Measurements from ENCODE around the gene COBL.

Gene COBL

DNA sequence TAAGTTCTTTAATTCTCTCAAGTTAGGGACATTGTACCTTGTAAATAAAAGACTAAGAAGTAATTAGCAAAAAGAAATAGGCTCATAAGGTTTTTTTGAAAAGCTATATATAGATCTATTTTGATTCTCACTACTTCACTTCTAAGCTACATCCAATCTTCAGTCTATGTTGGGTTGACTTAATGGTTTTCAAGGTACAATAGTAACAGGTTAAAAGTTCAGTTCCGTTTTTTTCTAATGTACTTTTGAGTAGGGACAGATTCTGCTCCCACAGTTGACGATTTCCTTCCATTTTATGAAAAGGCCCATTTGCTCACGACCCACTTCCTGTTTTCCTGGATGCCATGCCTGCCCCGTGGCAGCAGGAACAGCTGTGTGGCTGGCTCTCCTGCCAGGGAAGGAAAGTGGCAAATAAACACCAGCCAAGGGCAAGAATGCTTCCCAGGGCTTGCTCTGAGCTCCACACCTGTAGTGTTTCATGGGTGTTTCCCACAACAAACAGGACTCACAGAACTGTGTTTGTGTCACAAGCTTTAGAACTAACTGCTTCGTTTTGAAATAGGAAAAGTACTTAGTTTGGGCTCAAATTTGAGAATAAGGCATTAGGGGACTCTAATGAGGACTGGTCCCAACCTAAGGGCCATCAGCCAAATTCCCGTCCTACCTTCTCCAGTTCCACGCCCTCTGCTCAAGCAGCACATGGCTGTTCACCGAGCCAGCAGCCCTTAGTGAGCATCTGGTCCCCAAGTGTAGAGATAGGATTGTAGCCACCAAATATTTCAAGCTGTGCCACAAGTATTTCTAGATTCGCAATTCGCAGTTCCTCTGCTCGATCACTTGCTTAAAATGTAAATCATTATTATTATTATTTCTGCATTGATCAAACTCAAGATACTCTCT, 240.7 kb downstream of the COBL start:
- no peak for DNase-seq (ENCODE audit: low read depth)

GRCh38 chr7:51073171-51073570, 243.4 kb downstream of the COBL start:
- no peak for DNase-seq (ENCODE audit: low read depth)

DNA sequence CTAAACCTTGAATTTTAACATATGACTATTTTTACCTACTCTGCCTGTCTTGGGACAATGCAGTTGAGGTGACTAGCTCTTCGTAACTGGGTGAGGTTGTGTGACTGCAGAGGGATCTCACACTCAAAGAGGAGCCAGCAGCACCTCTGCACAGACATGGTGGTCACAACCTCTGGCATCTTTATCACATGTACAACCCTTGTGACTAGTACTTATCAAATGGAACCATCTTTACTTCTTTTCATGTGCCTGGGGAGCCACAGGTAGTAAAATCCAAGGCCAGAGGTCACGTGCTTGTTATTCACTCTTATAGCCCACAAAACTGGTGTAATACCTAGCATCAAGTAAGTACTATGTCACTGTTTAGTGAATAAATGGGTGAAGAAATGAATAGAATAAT, 244.3 kb downstream of the COBL start:
- DNase-seq (ENCODE audit: low read depth): no peak

- DNase-seq (ENCODE audit: low read depth): no peak
Measured at GRCh38 chr7:51071427-51071826, 245.2 kb downstream of the COBL start.

DNA sequence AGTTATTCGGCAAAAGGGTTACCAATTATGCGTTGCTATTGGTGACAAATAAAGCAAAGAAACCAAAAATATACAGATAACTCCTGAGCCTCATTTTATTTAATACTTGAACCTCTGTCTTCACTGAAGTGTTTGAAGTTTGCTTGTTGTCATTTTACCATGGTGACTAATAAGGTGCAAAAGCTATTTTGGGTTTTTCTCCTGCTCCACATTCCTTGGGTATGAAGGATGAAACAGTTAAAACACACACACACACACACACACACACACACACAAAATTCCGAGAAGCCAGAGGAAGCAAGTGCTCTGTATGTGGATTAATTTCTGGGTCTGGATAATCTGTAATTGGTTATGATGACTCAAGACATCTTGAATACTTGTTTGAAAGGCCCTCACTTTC, 246.5 kb downstream of the COBL start:
- no peak for DNase-seq (ENCODE audit: low read depth)

DNA sequence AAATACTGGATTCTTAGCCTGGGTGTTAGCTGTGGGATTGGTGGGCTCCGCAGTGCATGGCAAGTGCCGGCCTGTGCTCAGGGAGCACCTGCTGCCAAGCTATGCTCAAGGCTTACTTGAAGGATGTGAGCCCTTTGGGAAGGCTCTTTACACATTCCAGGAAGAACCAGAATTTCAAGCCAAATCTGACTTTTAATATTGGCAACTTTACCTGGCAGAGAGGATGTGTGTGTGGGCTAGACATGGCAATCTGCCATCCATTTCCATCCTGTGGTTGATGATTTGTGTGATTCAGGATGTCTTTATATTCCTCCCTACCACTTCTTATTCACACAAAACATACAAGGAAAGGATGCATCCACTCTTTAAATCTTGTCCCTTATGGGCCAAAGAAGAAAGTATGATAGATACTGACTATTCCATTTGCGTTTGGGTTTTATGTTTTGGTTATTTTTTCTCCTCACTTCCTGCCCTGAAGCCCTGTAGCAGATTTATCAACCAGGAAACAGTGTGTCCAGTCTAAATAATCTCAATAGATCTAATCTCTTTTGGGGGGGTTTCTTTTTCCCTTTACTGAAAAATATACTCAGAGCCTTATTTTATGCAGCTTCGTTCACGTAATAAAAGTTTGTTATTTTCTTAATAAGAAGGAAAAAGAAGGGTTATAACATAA, 247.1 kb downstream of the COBL start:
- no peak for DNase-seq (ENCODE audit: low read depth)

- no peak for DNase-seq (ENCODE audit: low read depth)
Measured at GRCh38 chr7:51068401-51068800, 248.2 kb downstream of the COBL start.

- peak; percentile 73 for DNase-seq (ENCODE audit: low read depth)
Measured at GRCh38 chr7:51067757-51068156, 248.9 kb downstream of the COBL start.

- DNase-seq (ENCODE audit: low read depth): no peak
Measured at GRCh38 chr7:51067258-51067657, 249.4 kb downstream of the COBL start.

GRCh38 chr7:51066405-51066882, 250.2 kb downstream of the COBL start:
- no peak for DNase-seq (ENCODE audit: low read depth)

- no peak for DNase-seq (ENCODE audit: low read depth)
Measured at GRCh38 chr7:51065766-51066165, 250.8 kb downstream of the COBL start.

DNA sequence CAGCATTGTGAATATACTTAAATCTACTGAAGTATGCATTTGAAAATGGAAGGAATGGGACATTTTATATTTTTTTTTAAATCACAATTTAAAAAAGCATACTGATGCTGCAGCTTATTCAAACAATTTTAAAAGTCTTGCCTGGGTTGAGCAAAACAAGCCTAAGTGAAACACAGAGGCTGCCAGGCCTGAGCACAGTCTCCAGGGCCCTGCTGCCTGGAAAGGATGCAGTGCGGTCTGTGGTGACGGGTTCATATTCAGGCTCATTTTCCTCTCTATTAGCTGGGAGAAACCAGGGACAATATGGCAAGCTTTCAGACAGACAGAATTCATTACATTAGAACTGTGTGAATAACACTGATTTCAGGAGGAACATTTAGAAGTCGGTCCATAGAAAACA, 251.9 kb downstream of the COBL start:
- DNase-seq (ENCODE audit: low read depth): no peak

DNA sequence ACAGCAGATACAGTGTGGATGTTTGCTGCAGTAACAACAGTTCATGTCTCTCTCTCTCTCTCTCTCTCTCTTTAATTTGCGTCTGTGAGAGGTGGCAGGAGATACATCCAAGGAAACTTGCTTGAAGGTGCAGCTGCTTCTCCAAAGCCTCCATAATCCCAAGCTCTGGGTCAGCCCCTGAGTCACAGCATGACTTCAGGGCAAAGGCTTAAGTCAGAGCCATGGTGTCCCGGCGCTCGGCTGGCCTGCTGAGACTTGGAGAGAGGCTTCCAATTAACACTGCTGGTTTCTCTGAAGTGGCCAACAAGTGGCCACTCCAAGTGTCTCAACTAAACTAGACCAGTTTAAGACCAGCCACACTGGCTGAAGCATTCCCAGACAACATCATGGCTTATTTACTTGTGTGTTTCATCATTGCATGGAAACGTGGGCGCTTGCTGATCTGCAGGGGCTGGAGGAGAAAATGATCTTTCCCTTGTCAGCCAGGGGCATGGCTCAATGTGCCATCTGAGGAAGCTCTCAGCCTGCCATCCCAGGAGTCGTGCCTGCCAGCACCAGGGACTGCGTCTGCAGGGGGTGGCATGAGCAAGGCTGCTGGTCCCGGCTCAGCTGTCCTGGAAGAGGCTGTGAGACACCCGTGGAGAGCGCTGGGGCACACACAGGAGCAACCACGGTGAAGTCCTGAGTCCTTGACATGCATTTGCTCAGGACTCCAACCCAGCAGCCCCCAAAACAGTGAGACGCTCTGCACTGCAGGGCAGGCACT, 254.2 kb downstream of the COBL start:
- no peak for DNase-seq (ENCODE audit: low read depth)

- DNase-seq (ENCODE audit: low read depth): no peak
Measured at GRCh38 chr7:51060536-51060935, 256.1 kb downstream of the COBL start.

DNA sequence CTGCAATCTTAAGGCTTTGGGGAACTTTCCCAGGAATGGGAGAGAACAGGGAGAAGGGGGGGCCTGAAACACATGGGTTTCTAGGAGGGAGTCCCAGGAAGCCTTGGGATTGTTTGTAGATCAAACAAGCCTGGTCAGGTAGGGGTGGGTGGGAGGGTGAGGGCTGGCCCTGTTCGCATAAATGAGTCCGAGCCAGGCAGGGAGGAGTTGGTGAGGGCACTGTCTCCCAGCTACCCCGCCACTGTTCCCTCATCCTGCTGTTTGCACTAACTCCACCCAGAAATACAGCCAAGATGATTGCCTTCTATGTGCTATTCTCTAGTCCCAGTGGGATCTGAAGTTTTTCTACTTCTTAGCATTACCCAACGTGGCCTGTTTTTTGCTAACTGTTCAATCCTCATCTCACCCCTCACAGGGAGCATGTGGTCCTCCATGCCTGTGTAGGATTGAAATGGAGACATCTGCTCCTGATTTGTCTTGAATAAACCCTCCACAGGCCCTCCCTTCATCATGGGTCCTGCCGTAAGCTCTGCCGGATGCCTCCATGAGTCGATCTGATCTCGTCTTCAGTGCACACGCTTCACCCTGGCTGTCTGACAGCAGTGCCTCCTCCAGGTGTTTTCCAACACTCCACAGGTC, 257.0 kb downstream of the COBL start:
- no peak for DNase-seq (ENCODE audit: low read depth)

DNA sequence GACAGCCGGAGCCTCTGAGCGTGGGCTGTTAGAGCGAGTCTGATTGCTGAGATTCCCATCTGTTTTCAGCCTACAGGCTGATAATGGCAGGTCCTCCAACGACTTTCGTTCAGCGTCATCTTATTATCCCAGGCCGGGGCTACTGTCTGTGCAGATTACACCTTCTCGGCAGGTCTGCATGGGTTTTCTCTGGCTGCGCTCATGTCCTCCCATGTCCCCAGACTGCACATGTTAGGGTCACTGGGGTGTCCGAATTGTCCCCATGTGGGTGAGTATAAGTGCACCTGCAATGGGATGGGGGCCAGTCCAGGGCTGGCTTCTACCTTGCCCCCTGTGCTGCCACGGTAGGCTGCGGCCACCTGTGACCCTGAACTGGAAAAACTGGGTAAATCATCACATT, 257.8 kb downstream of the COBL start:
- DNase-seq (ENCODE audit: low read depth): no peak

GRCh38 chr7:51055039-51055840, 261.4 kb downstream of the COBL start:
- no peak for DNase-seq (ENCODE audit: low read depth)

DNA sequence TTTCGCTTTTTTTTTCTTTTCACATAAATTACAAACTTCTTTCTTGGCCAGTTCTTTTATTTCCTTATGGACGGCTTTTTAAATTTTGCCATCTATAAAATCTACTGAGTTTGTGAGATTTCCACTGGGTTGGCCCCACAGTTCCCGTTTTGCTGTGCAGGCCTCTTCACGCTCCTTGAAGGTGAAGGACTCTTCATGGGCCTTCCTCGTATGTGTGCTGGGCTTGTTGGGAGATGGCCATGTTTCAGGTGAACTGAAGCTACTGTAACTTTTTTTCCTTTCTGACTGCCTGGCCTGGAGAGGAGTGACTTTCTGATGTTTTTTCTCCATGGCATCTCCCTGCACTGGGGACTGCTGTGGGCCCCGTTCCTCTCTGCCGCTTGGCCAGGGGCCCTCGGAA, 262.4 kb downstream of the COBL start:
- DNase-seq (ENCODE audit: low read depth): no peak

DNA sequence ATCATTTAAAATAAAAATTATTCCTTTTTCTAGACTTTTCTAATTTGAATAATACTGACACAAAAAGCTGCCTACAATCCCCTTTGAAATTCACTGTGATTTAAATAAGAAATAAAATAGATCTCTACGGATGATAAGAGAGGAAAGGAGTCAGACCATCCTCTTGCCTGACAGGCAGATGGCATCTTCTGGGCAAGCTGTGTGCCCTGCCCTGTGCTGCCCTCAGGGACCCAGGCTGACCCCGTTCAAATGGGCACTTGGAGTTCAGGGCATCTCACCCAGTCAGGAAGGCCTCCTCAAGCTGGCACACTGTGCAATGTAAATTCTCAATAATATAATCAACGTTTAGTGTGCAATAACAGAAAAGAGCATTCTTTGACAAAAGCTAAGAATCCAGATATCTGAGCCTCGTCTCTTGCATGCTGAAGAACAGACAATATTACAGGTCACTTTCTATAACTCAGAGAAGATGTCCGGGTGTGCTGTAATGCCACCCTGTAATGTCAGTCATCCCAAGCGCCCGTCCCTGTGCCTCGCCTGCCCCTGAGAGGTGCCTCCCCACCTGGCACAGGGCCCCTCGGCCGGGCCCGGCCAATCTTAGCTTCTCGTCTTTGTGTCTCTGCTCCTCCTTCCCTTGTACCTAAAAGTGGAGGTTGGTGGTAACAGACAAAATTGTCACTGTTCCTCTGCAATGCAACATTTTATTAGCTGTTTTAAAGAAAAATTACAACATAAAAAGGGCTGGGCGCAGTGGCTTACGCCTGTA, 263.3 kb downstream of the COBL start:
- DNase-seq (ENCODE audit: low read depth): no peak

GRCh38 chr7:51046482-51046881, 270.1 kb downstream of the COBL start:
- no peak for DNase-seq (ENCODE audit: low read depth)

GRCh38 chr7:51046103-51046466, 270.5 kb downstream of the COBL start:
- DNase-seq (ENCODE audit: low read depth): no peak
